Fibroblast of skin of left quadriceps (primary cell): ENCODE results near the gene FYCO1.

Experiments
- DNase-seq, 2 experiments: peaks; one replicate each; pipeline ENCODE4 v3.0.0-alpha.2; 2013; ENCODE audit warnings: low read depth in 2 of 2

Gene FYCO1

GRCh38 chr3:45943207-45943846, 52.3 kb downstream of the FYCO1 start, which contains the start of gene CXCR6:
Gene CXCR6 (plus strand): TSS chr3:45943464. CDS start chr3:45946482, 3,018 bp downstream.
- no peak for DNase-seq

- no peak for DNase-seq
Observed at GRCh38 chr3:45942051-45942825, 53.4 kb downstream of the FYCO1 start.

GRCh38 chr3:45940781-45941365, 54.8 kb downstream of the FYCO1 start:
- no peak for DNase-seq

DNA sequence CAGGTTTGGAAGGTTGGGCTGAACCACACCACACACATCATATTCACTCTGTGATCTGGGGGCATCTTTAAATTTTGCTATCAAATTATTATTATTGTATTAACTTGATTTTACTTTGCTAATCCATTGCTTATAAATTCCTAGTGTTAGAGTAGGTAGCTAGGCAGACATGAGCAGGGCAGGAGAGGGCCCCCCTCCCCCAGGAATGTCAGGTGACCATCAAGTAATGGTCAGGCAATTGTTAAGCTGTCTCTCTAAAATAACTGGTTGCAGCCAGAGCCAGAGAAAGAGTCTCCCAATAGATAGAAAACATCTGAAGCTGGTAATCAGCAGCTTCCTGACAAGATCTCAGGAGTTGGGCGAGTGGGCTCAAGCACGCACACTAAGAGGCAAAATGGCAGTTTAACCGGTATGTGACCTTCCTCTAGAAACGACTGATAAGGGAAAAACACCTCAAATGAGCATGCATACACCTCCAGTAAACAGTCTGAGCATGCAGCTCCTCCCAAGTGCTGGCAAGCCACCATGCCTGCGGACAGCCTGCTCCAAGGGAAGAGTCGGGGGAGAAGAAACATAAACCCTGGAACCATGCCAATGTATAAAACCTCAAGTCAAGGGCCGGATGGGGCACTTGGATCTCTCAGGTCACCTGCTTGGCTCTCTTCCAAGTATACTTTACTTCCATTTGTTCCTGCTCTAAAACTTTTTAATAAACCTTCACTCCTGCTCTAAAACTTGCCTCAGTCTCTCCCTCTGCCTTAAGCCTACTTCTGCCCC, 55.4 kb downstream of the FYCO1 start:
- no peak for DNase-seq

- no peak for DNase-seq
Observed at GRCh38 chr3:45939341-45939771, 56.3 kb downstream of the FYCO1 start.

- DNase-seq = peak; percentile 67 to 69
Observed at GRCh38 chr3:45938864-45939263, 56.8 kb downstream of the FYCO1 start.

GRCh38 chr3:45938043-45938435, 57.6 kb downstream of the FYCO1 start:
- DNase-seq = no peak

DNA sequence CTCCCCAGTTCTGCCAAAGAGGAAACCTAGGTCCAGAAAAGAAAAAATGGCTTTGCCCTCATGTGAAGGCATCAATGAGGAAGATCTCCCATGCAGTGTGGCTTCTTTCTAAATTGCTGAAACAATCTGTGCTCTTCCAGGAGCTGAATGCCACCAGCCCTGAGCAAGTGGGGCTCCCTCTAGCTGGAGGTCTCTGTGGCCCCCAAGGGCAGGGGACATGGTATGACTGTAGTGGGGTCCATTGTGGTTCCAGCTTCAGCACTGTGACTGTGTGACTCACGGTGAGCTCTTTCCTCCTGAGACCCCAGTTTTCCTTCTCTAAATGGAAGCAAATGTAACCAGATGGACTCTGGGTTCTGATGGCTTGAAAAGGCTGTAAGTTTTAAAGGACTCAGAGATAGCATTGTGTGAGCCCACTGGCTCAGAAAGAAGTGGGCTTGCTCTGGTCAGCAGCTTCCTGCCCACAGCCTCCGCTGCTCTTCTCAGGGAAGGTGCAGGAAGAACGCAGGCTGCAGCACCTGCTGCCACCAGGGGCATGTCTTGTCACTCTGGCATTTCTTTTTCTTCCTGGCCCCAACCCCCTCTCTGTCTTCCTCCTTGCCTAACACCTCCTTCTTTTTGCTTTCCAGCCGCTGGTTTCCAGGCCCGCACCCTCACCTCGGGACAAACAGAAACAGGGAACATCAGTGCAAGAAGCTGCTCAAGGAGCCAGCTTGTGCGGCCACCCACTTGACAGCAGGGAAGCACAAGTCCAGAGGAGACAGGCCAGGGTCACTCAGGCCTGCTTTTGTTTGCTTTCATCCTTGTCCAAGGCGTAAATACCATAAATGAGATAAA, 58.2 kb downstream of the FYCO1 start:
- DNase-seq = no peak

- no peak for DNase-seq
Observed at GRCh38 chr3:45936261-45936660, 59.4 kb downstream of the FYCO1 start.

GRCh38 chr3:45933591-45933990, 62.0 kb downstream of the FYCO1 start:
- no peak for DNase-seq

GRCh38 chr3:45932112-45932511, 63.5 kb downstream of the FYCO1 start:
- DNase-seq = no peak

DNA sequence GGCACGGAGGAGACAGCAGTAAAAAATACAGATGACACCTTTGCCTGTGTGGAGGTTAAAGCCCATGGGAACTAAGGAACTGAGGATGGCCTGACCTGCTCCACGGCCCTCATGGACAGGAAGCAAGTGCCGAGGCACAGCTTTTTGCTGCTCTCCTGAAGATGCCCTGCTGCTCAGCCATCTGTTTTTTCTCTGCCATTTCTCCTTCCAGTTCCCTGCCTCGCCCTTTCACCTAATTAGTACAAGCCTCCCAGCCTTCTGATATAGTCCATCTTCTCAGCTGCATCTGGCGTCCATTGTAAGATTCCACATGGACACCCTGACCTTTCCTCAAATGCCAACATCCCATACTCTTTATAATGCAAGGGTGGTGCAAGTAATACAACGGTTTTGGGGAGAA, 64.1 kb downstream of the FYCO1 start:
- DNase-seq = no peak

GRCh38 chr3:45929042-45929679, 66.5 kb downstream of the FYCO1 start:
- DNase-seq = no peak

- no peak for DNase-seq
Observed at GRCh38 chr3:45927881-45928280, 67.7 kb downstream of the FYCO1 start.

GRCh38 chr3:45923755-45924154, 71.9 kb downstream of the FYCO1 start:
- DNase-seq = no peak

DNA sequence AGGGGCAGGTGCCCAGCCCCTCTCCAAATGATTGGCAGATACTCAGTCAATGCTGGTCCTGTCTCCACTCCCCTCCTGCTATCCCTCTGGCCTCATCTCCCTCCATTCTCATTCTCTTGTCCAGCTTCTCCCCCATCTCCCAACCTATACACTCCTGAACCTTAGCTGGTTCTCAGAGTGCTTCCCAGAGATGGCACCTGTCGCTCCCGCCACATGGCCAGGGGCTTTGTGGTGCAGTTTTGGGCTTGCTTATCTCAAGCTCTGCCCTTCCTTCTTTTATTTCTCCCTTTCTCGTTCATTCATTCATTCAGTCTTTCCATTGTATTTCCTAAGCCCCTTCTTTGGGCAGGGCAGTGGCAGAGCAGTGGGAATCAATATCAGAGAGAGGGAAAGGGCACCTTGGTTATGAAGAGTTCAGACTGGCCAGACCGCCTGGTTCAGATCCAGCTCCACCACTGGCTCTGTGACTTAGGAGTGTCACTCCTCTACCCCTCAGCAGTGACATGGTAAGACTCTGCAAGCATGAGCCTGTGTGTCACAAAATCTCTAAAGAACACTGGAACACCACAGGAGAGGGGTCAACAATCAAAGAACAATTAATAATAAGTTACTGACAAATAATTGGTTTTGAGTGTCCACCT, 72.6 kb downstream of the FYCO1 start:
- no peak for DNase-seq

DNA sequence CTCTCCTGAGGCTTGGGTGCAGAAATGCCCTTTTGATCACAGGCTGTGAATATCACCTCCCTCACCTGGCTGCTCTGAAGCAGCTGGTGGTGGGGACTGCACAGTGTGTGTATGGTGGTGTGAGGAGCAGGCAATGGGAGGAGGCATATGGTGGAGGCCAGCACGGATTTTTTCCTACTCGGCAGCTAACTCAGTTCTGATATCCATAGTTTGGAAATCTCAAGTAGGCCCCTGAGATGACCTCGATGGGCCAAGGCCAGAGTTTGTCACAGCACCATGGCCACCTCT, 73.6 kb downstream of the FYCO1 start:
- no peak for DNase-seq

- DNase-seq = no peak
Observed at GRCh38 chr3:45921158-45922038, 74.2 kb downstream of the FYCO1 start.

GRCh38 chr3:45917146-45917898, 78.3 kb downstream of the FYCO1 start:
- no peak for DNase-seq
